ENCODE measurements around the gene S1PR1. TPM values are rescaled to one million over a fixed set of nuclear protein-coding genes. Genes with fewer than 3 reads are reported as not detected.
"Not testable (repeated sequence)": the region's sequence is repeated elsewhere in the genome, so short reads cannot be mapped to it uniquely, and the experiment has no call there.

The S1PR1 gene
- total RNA-seq, 1 donor from 2014 or later = 58.4 TPM

DNA sequence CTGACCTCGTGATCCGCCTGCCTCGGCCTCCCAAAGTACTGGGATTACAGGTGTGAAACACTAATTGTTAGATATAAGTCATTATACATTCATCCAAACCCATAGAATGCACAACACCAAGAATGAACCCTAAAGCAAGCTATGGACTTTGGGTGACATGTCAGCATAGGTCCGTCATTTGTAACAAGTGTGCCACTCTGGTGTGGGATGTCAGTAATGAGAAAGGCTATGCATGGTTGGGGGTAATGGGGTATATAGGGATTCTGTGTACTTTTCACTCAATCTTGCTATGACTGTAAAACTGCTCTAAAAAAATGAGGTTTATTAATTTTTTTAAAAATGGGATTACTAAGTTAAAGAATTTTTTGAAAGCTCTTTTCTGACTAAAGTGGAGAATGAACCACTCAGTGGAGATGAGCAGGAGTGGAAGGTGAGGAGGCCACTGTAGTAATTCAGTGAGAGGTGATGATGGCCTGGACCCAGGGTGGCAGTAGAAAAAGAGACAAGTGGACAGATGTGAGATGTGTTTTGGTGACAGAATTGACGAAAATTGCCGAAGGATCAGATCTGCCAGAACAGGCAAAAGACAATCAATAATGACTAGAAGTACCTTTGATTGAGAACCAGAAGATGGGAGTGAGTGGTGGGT lies 21.3 kb upstream of the S1PR1 start:
- DNase-seq (ENCODE audit: extremely low spot score in 2 of 2) = no peak
- Histone ChIP-seq H3K4me1 (no peaks in the 10 kb centered on the region), H3K4me3 (no peak overlapping the region), H3K36me3 (no peaks in the 10 kb centered on the region), H3K27ac (no peak overlapping the region), H3K9me3 (no peaks in the 10 kb centered on the region), H3K27me3 (no peaks in the 10 kb centered on the region)
- intact Hi-C loops (cut with DNase I) = no loop called here
- TF ChIP-seq POLR2A (IDR thresholded peaks at IDR 0.05) = no peak
- no peak for TF ChIP-seq POLR2AphosphoS5 (IDR thresholded peaks at IDR 0.05; ENCODE audit: insufficient read depth in 1 of 2, low read depth in 1 of 2)
- TF ChIP-seq, protein P1, sequence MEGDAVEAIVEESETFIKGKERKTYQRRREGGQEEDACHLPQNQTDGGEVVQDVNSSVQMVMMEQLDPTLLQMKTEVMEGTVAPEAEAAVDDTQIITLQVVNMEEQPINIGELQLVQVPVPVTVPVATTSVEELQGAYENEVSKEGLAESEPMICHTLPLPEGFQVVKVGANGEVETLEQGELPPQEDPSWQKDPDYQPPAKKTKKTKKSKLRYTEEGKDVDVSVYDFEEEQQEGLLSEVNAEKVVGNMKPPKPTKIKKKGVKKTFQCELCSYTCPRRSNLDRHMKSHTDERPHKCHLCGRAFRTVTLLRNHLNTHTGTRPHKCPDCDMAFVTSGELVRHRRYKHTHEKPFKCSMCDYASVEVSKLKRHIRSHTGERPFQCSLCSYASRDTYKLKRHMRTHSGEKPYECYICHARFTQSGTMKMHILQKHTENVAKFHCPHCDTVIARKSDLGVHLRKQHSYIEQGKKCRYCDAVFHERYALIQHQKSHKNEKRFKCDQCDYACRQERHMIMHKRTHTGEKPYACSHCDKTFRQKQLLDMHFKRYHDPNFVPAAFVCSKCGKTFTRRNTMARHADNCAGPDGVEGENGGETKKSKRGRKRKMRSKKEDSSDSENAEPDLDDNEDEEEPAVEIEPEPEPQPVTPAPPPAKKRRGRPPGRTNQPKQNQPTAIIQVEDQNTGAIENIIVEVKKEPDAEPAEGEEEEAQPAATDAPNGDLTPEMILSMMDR (IDR thresholded peaks at IDR 0.05) = no peak

- intact Hi-C loops (cut with DNase I) = no loop called here
- Histone ChIP-seq H3K36me3 (no peaks in the 10 kb centered on the region), H3K27ac (no peak overlapping the region), H3K9me3 (no peaks in the 10 kb centered on the region), H3K4me1 (no peaks in the 10 kb centered on the region), H3K27me3 (no peaks in the 10 kb centered on the region), H3K4me3 (no peak overlapping the region)
- TF ChIP-seq, protein P1 (IDR thresholded peaks at IDR 0.05) = no peak
- TF ChIP-seq POLR2A (IDR thresholded peaks at IDR 0.05) = no peak
- no peak for TF ChIP-seq POLR2AphosphoS5 (IDR thresholded peaks at IDR 0.05; ENCODE audit: insufficient read depth in 1 of 2, low read depth in 1 of 2)
- DNase-seq (ENCODE audit: extremely low spot score in 2 of 2) = no peak
Measured at GRCh38 chr1:101216623-101217022, 20.2 kb upstream of the S1PR1 start.

- intact Hi-C loops (cut with DNase I) = no loop called here
- Histone ChIP-seq H3K36me3 (no peaks in the 10 kb centered on the region), H3K4me1 (no peaks in the 10 kb centered on the region), H3K27me3 (no peaks in the 10 kb centered on the region), H3K27ac (no peak overlapping the region), H3K4me3 (no peak overlapping the region), H3K9me3 (no peaks in the 10 kb centered on the region)
- TF ChIP-seq, protein P1 (IDR thresholded peaks at IDR 0.05) = no peak
- no peak for TF ChIP-seq POLR2A (IDR thresholded peaks at IDR 0.05)
- TF ChIP-seq POLR2AphosphoS5 (IDR thresholded peaks at IDR 0.05; ENCODE audit: insufficient read depth in 1 of 2, low read depth in 1 of 2) = no peak
- DNase-seq (ENCODE audit: extremely low spot score in 2 of 2) = no peak
Measured at GRCh38 chr1:101217148-101217547, 19.7 kb upstream of the S1PR1 start.

DNA sequence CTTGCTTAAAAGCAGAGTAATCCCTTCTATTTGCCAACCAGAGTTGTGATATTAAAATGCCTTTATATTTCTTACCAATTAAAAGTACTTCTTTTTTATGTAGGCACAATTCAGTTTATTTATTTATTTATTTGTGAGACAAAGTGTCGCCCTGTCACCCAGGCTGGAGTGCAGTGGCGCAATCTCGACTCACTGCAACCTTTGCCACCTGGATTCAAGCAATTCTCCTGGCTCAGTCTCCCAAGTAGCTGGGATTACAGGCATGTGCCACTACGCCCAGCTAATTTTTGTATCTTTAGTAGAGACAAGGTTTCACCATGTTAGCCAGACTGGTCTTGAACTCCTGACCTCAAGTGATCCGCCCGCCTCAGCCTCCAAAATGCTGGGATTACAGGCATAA lies 17.9 kb upstream of the S1PR1 start:
- intact Hi-C loops (cut with DNase I); H3K4me3 ChIP-seq; H3K9me3 ChIP-seq; H3K27me3 ChIP-seq; H3K4me1 ChIP-seq; H3K27ac ChIP-seq; H3K36me3 ChIP-seq; DNase-seq (ENCODE audit: extremely low spot score in 2 of 2): not testable (repeated sequence)

GRCh38 chr1:101219924-101220870 lies 16.6 kb upstream of the S1PR1 start:
- intact Hi-C loops (cut with DNase I) = no loop called here

More at GRCh38 chr1:101219924-101220870, 16.6 kb upstream of the S1PR1 start:
- no peaks in the 10 kb centered on the region for H3K36me3 ChIP-seq
- no peak overlapping the region for H3K27ac ChIP-seq
- no peaks in the 10 kb centered on the region for H3K4me1 ChIP-seq
- no peak for TF ChIP-seq POLR2A (IDR thresholded peaks at IDR 0.05)
- TF ChIP-seq, protein P1 (IDR thresholded peaks at IDR 0.05) = no peak
- TF ChIP-seq POLR2AphosphoS5 (IDR thresholded peaks at IDR 0.05; ENCODE audit: insufficient read depth in 1 of 2, low read depth in 1 of 2) = no peak
- no peak for DNase-seq (ENCODE audit: extremely low spot score in 2 of 2)
- H3K4me3 ChIP-seq = no peak overlapping the region
- H3K9me3 ChIP-seq = no peaks in the 10 kb centered on the region
- H3K27me3 ChIP-seq = no peaks in the 10 kb centered on the region

Measured in vagina (tissue), 2 donors.